ENCODE measurements around the gene TNFSF13. TPM values are rescaled to one million over a fixed set of nuclear protein-coding genes. Genes with fewer than 3 reads are reported as not detected.

The TNFSF13 gene
- total and polyA plus RNA-seq, 2 of the 8 experiments (the other 6 are each of a cell fraction or from before 2014, with no cell fraction given) = 2.1 to 2.6 TPM

DNA sequence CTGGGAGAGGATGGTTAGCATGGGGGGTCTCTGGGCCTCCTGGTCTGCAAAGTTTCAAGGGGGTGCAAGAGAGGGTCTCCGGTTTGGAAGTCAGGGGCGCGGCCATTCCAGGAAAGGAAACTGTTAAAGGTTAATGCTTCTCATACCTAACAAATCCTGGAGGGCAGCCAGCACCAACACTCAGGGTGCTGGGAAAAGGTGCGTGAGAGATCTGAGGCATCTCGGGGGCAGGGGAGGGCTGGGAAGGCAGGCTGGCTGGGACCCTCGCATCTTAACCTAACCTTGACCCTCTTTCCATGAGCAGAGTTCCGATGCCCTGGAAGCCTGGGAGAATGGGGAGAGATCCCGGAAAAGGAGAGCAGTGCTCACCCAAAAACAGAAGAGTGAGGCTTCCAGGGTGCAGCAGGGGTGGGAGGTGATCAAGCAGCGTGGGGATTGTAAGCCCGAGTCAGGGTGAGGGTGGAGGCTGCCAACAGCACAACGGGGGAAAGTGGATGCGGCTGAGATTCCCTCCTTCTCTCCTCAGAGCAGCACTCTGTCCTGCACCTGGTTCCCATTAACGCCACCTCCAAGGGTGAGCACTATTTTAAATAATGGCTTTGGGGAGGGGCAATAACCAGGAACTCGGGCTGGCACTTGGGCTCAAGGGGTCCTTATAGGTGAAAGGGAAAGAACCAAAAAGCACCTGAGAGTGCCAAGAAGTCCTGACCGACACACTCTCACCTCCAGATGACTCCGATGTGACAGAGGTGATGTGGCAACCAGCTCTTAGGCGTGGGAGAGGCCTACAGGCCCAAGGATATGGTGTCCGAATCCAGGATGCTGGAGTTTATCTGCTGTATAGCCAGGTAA is 996 bp downstream of the TNFSF13 start:
- no peak for FAIRE-seq
- TF ChIP-seq MAFK (IDR thresholded peaks at IDR 0.05; ENCODE audit: low read depth, low read length) = no peak
- TF ChIP-seq BRCA1 (IDR thresholded peaks at IDR 0.05; ENCODE audit: low read depth, low read length) = no peak
- no peak for TF ChIP-seq CTCF (IDR thresholded peaks at IDR 0.05; ENCODE audit: control extremely low read depth in 1 of 3, insufficient read depth in 1 of 3, low read depth in 1 of 3, low read length in 3 of 3)
- TF ChIP-seq RXRA (IDR thresholded peaks at IDR 0.05; ENCODE audit: insufficient read depth, low read depth, low read length) = no peak
- no peak for TF ChIP-seq ATF2 (IDR thresholded peaks at IDR 0.05; ENCODE audit: low read length)
- no peak for TF ChIP-seq SRF (IDR thresholded peaks at IDR 0.05; ENCODE audit: low read depth, low read length)

More for the DNA sequence above, 996 bp downstream of the TNFSF13 start:
- no peak overlapping the region for H2AFZ ChIP-seq (ENCODE audit: low read length)
- no peak for DNase-seq (ENCODE audit: low read depth in 1 of 2, low spot score in 2 of 2)
- no peak overlapping the region for H3K56ac ChIP-seq (replicated peaks; ENCODE audit: insufficient read length, low read depth, low read length)
- peaks cover 9% of the 10 kb centered on the region for H3K79me1 ChIP-seq (ENCODE audit: low read depth, low read length)
- H3K79me2 ChIP-seq (ENCODE audit: control insufficient read depth in 1 of 2, insufficient read depth in 2 of 2, low read length in 2 of 2) = peaks cover 4 to 22% of the 10 kb centered on the region in 2 experiments; a peak in 3 of 4 replicates
- WGBS, 2 experiments (ENCODE audit: extremely low coverage in 1 of 2, insufficient coverage in 1 of 2, insufficient read length in 1 of 2, insufficient replicate concordance in 2 of 2, low coverage in 1 of 2, low lambda C conversion rate in 2 of 2, missing lambda C conversion rate in 1 of 2) = 89% methylated on average over 17 of the region's 18 CpGs; no CpG with 5 or more reads in 1 of the 2 experiments
- ChIA-PET CTCF (ENCODE audit: partially characterized antibody) (interaction anchor here (0.6 to 12.7 kb wide), 69 partner anchors 11 to 513 kb away, joined by 3 to 251 read pairs (median 5); partner anchors contain the start of genes ACAP1, CHRNB1, KCTD11 and NEURL4), POLR2A (ENCODE audit: partially characterized antibody) (interaction anchor here (0.7 to 37.5 kb wide), 21 partner anchors 23 to 298 kb away, joined by 3 to 1144 read pairs (median 7); partner anchors contain the start of genes CD68, CLDN7, GPS2 and MPDU1)
- H3K4me1 ChIP-seq (replicated peaks in 1 of 4; ENCODE audit: control insufficient read depth in 3 of 4, insufficient read depth in 4 of 4, low read length in 3 of 4) = peaks cover 11 to 45% (median 26%) of the 10 kb centered on the region in 4 experiments
- H2BK12ac ChIP-seq (ENCODE audit: low read depth, low read length) = peak overlapping the region; percentile 63; the same call in 1 of the 2 replicates
- H3K36me3 ChIP-seq (ENCODE audit: control insufficient read depth in 2 of 4, insufficient read depth in 4 of 4, low read length in 3 of 4) = peaks cover 9 to 12% (median 9%) of the 10 kb centered on the region in 4 experiments; a peak in 7 of 8 replicates
- peaks cover 0 to 1% of the 10 kb centered on the region in 2 experiments for H4K20me1 ChIP-seq (replicated peaks in 1 of 2; ENCODE audit: control insufficient read depth in 1 of 2, insufficient read depth in 2 of 2, low read length in 2 of 2)
- peak overlapping the region; percentile 18 for H2AK5ac ChIP-seq (ENCODE audit: low read depth, low read length)
- peaks cover 6% of the 10 kb centered on the region; the same call in 1 of the 2 replicates for H3K23me2 ChIP-seq (ENCODE audit: low read depth, low read length)
- no peak overlapping the region for H2BK120ac ChIP-seq (replicated peaks; ENCODE audit: low read depth, low read length)
- H3K18ac ChIP-seq (ENCODE audit: extremely low read depth, low read length) = peak overlapping the region; percentile 48; the same call in 1 of the 2 replicates
- no peak overlapping the region for H3K9ac ChIP-seq (replicated peaks in 1 of 4; ENCODE audit: extremely low read depth in 1 of 4, low read depth in 3 of 4, low read length in 3 of 4)
- H3K23ac ChIP-seq (ENCODE audit: insufficient read length) = no peak overlapping the region
- peak overlapping the region; percentile 29; the same call in 1 of the 2 replicates for H2BK15ac ChIP-seq (ENCODE audit: low read length)
- peak overlapping the region; percentile 2 for H4K91ac ChIP-seq (replicated peaks; ENCODE audit: insufficient read length, low read length)
- H3K4ac ChIP-seq (replicated peaks; ENCODE audit: insufficient read length, low read depth, low read length) = no peak overlapping the region
- H3K4me2 ChIP-seq (ENCODE audit: insufficient read depth in 1 of 2, low read depth in 2 of 2, low read length in 2 of 2) = peak overlapping the region; percentile 49 to 96; a peak in 3 of 4 replicates
- H2BK20ac ChIP-seq (ENCODE audit: low read length) = 0 out of 2 replicates have a peak overlapping the region, but pooled peaks have one; percentile 41
- no peak overlapping the region for H3K14ac ChIP-seq (ENCODE audit: insufficient read length)
- no peaks in the 10 kb centered on the region for H3K9me3 ChIP-seq (ENCODE audit: insufficient read depth in 2 of 2, low read depth in 1 of 2, low read length in 1 of 2)
- no peak overlapping the region for H4K5ac ChIP-seq (ENCODE audit: insufficient read length, low read depth, low read length)
- peak overlapping the region in 2 of 4 experiments; percentile 69 to 96; a peak in 2 of 8 replicates for H3K4me3 ChIP-seq (ENCODE audit: extremely low read depth in 1 of 4, insufficient read depth in 2 of 4, low read depth in 3 of 4, low read length in 4 of 4)
- H2BK5ac ChIP-seq (ENCODE audit: low read depth, low read length) = no peak overlapping the region
- no peak overlapping the region for H4K8ac ChIP-seq (ENCODE audit: extremely low read depth, insufficient read depth, low read length)
- H3K27me3 ChIP-seq (replicated peaks in 1 of 4; ENCODE audit: control insufficient read depth in 3 of 4, extremely low read depth in 1 of 4, insufficient read depth in 3 of 4, low read length in 3 of 4) = no peaks in the 10 kb centered on the region
- no peak overlapping the region for H3K27ac ChIP-seq (ENCODE audit: low read depth, low read length)

All from H1 (cell line).